GM23248 (cell line): ENCODE measurements around the gene BDNF. TPM values are rescaled to one million over a fixed set of nuclear protein-coding genes. Genes with fewer than 3 reads are reported as not detected.

ENCODE experiments used
- DNase-seq: peaks from one replicate; pipeline ENCODE4 v3.0.0-alpha.2; 2015
- H2AFZ ChIP-seq: fragments of 200-600 bp; sonication (generic); 2 replicates; pipeline ENCODE4 v1.6.1; 2016; ENCODE audit warnings: antibody characterized with exemption
- H3F3A ChIP-seq: fragments of 200-600 bp; sonication (generic); 2 replicates; pipeline ENCODE4 v1.6.1; 2016; ENCODE audit warnings: mild to moderate bottlenecking, antibody characterized with exemption, mixed run types; ENCODE audit not compliant: insufficient read depth
- H3K27ac ChIP-seq: fragments of 200-600 bp; sonication (generic); 2 replicates; pipeline ENCODE4 v1.5.1; 2016; ENCODE audit warnings: mild to moderate bottlenecking
- H3K27me3 ChIP-seq: fragments of 200-600 bp; sonication (generic); replicated peaks from 2 replicates; pipeline ENCODE4 v1.6.1; 2016; ENCODE audit warnings: mild to moderate bottlenecking; ENCODE audit not compliant: insufficient read depth
- H3K36me3 ChIP-seq: fragments of 200-600 bp; sonication (generic); 2 replicates; pipeline ENCODE4 v1.6.1; 2016; ENCODE audit warnings: low read depth, mild to moderate bottlenecking
- H3K4me1 ChIP-seq: fragments of 200-600 bp; sonication (generic); 2 replicates; pipeline ENCODE4 v1.6.1; 2016; ENCODE audit warnings: mild to moderate bottlenecking; ENCODE audit not compliant: insufficient read depth
- H3K4me2 ChIP-seq: fragments of 200-600 bp; sonication (generic); one replicate; pipeline ENCODE4 v1.6.1; 2016; ENCODE audit warnings: mild to moderate bottlenecking; ENCODE audit not compliant: unreplicated experiment
- H3K4me3 ChIP-seq: fragments of 200-600 bp; sonication (generic); 2 replicates; pipeline ENCODE4 v1.5.1; 2016; ENCODE audit warnings: mild to moderate bottlenecking
- H3K79me2 ChIP-seq: fragments of 200-600 bp; sonication (generic); 2 replicates; pipeline ENCODE4 v1.6.1; 2016; ENCODE audit warnings: mild to moderate bottlenecking; ENCODE audit not compliant: insufficient read depth
- H3K9ac ChIP-seq: fragments of 200-600 bp; sonication (generic); 2 replicates; pipeline ENCODE4 v1.6.1; 2016; ENCODE audit warnings: mild to moderate bottlenecking
- H3K9me2 ChIP-seq: fragments of 200-600 bp; sonication (generic); 2 replicates; pipeline ENCODE4 v1.6.1; 2016; ENCODE audit warnings: mixed run types, mild to moderate bottlenecking, moderate library complexity; ENCODE audit not compliant: insufficient read depth
- H3K9me3 ChIP-seq: fragments of 200-600 bp; sonication (generic); one replicate; pipeline ENCODE4 v1.6.1; 2017; ENCODE audit warnings: low read depth
- H4K20me1 ChIP-seq: fragments of 200-600 bp; sonication (generic); 2 replicates; pipeline ENCODE4 v1.6.0; 2016; ENCODE audit not compliant: insufficient read depth
- EZH2 ChIP-seq: fragments of 200-600 bp; sonication (generic); IDR thresholded peaks from 2 replicates; pipeline ENCODE4 v1.6.1; 2018; ENCODE audit warnings: antibody characterized with exemption, mild to moderate bottlenecking; ENCODE audit not compliant: insufficient read depth, poor library complexity, severe bottlenecking
- EZH2phosphoT487 ChIP-seq: fragments of 200-600 bp; sonication (generic); IDR thresholded peaks from 2 replicates; pipeline ENCODE4 v1.6.1; 2018; ENCODE audit warnings: antibody characterized with exemption, moderate library complexity, mild to moderate bottlenecking, low read depth; ENCODE audit not compliant: insufficient read depth
- WGBS, 2 experiments: methylation state at CpG; one replicate each; pipeline ENCODE4 v1.1.6; 2015 to 2017; ENCODE audit warnings: low lambda C conversion rate in 2 of 2, low coverage in 1 of 2; ENCODE audit errors: missing lambda C conversion rate in 2 of 2; 5-methylcytosine and 5-hydroxymethylcytosine counted together
- in situ Hi-C: fragments of 300-500 bp; cut with MboI; formaldehyde crosslinking; loops from 2 replicates; pipeline ENCODE4 v1.15.0; 2020
- polyA plus RNA-seq: library from polyadenylated mRNA; unstranded; fragments of >200 nt; fragmentation: Nextera tagmentation; extraction: Ambion mirVana; gene quantifications from 2 replicates; pipeline ENCODE4 v1.2.1, GENCODE V29; 2016
- total RNA-seq: library from RNA; depleted of rRNA; stranded (reverse); fragments of >200 nt; shearing (Covaris generic); gene quantifications from 2 replicates; pipeline ENCODE4 v1.2.3, GENCODE V29; 2014

BDNF gene
- total and polyA plus RNA-seq, 2 experiments from 2014 or later, result 58.1 to 63.6 TPM

DNA sequence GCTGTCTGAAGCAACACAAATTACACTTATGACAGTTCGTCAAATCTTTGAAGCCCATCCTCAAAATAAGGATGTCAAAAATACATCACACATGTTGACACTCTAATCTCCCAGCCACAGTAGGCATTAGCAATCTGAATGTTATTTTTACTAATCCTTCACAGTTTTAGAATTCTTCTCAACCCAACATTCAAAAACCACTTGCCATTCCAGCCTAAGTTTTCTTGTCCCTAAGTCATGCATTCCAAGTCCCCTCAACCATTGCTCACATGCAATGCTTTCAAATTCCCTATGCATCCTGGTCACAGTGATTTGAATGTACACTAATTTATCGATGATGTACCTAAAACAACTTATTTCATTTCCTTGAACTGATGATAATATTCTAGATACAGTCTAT lies 7.5 kb downstream of the BDNF start:
- peaks cover 32% of the 10 kb centered on the region; the same call in 1 of the 2 replicates for H4K20me1 ChIP-seq
- in situ Hi-C loops, result loop anchor here (10.0 kb wide), 1 partner anchor 1642 kb away; no protein-coding TSS in a partner anchor
- H3K36me3 ChIP-seq, result peaks cover 11% of the 10 kb centered on the region

DNA sequence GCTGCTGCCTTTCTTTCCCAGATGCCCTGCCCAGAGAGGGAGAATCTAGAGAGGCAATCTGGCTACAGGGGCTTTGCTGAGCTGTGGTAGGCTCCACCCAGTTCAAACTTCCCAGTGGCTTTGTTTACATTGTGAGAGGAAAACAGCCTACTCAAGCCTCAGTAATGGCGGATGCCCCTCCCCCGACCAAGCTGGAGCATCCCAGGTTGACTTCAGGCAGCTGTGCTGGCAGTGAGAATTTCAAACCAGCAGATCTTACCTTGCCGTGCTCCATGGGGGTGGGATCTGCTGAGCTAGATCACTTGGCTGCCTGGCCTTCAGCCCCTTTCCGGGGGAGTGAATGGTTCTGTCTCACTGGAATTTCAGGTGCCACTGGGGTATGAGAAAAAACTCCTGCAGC lies 12.2 kb downstream of the BDNF start:
- in situ Hi-C loops, result no loop called here
- H3K36me3 ChIP-seq, result peaks cover 7% of the 10 kb centered on the region

More for the DNA sequence above, 7.5 kb downstream of the BDNF start:
- H3K79me2 ChIP-seq, result peaks cover 100% of the 10 kb centered on the region
- WGBS, 2 experiments, result 91 to 93% methylated on average over 2 of the region's 2 CpGs
- H3K27ac ChIP-seq, result 0 out of 2 replicates have a peak overlapping the region, but pooled peaks have one; percentile 1
- peaks cover 72% of the 10 kb centered on the region for H3F3A ChIP-seq
- no peaks in the 10 kb centered on the region for H3K27me3 ChIP-seq
- no peak overlapping the region for H3K4me2 ChIP-seq
- H3K9me2 ChIP-seq, result no peaks in the 10 kb centered on the region
- H3K9ac ChIP-seq, result no peak overlapping the region
- peaks cover 55% of the 10 kb centered on the region for H3K4me1 ChIP-seq
- TF ChIP-seq EZH2phosphoT487, result no peak
- DNase-seq, result no peak
- H3K4me3 ChIP-seq, result no peak overlapping the region
- H2AFZ ChIP-seq, result no peak overlapping the region
- H3K9me3 ChIP-seq, result no peaks in the 10 kb centered on the region

DNA sequence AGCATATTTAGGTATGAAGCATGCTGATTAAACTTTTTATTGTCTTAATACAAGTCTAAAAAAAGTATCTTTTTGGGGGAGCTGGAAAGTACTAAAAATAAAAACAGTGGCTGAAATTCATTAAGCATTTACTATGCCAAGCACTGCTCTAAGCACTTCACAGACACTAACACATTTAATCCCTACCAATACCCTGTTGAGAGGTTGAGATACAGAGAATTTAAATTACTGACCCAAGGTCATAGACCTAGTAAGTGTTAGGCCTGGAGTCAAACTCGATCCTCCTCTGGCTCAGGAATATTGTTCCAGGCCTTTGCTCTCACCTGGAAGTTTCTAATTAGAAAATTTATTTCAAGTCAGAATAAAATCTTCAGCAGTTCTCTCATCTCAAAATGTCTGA lies 18.6 kb downstream of the BDNF start:
- H3K27ac ChIP-seq, result no peak overlapping the region
- WGBS, 2 experiments, result 38 to 43% methylated on average over 1 of the region's 1 CpG
- no peak overlapping the region for H3K9ac ChIP-seq
- H3K9me2 ChIP-seq, result no peaks in the 10 kb centered on the region
- no peak overlapping the region for H3K4me3 ChIP-seq
- no peak for DNase-seq
- H3K27me3 ChIP-seq, result no peaks in the 10 kb centered on the region
- H3K9me3 ChIP-seq, result no peaks in the 10 kb centered on the region
- peaks cover 67% of the 10 kb centered on the region for H3F3A ChIP-seq
- peaks cover 24% of the 10 kb centered on the region; the same call in 1 of the 2 replicates for H3K4me1 ChIP-seq
- H4K20me1 ChIP-seq, result peaks cover 16% of the 10 kb centered on the region
- no peak overlapping the region for H3K4me2 ChIP-seq
- in situ Hi-C loops, result no loop called here
- H3K36me3 ChIP-seq, result peaks cover 3% of the 10 kb centered on the region; the same call in 1 of the 2 replicates
- peaks cover 97% of the 10 kb centered on the region for H3K79me2 ChIP-seq
- no peak for TF ChIP-seq EZH2
- H2AFZ ChIP-seq, result no peak overlapping the region

More for the DNA sequence above, 12.2 kb downstream of the BDNF start:
- 78 to 83% methylated on average over 4 of the region's 4 CpGs for WGBS, 2 experiments
- no peak overlapping the region for H2AFZ ChIP-seq
- H3K4me1 ChIP-seq, result peaks cover 13% of the 10 kb centered on the region
- peaks cover 100% of the 10 kb centered on the region for H3K79me2 ChIP-seq
- no peaks in the 10 kb centered on the region for H3K9me3 ChIP-seq
- DNase-seq, result no peak
- H3K27ac ChIP-seq, result no peak overlapping the region
- no peak overlapping the region for H3K4me3 ChIP-seq
- H4K20me1 ChIP-seq, result peaks cover 23% of the 10 kb centered on the region; the same call in 1 of the 2 replicates
- peaks cover 46% of the 10 kb centered on the region for H3F3A ChIP-seq
- no peak overlapping the region for H3K9ac ChIP-seq
- no peaks in the 10 kb centered on the region for H3K9me2 ChIP-seq
- H3K4me2 ChIP-seq, result no peak overlapping the region
- no peaks in the 10 kb centered on the region for H3K27me3 ChIP-seq
- no peak for TF ChIP-seq EZH2
- TF ChIP-seq EZH2phosphoT487, result no peak

DNA sequence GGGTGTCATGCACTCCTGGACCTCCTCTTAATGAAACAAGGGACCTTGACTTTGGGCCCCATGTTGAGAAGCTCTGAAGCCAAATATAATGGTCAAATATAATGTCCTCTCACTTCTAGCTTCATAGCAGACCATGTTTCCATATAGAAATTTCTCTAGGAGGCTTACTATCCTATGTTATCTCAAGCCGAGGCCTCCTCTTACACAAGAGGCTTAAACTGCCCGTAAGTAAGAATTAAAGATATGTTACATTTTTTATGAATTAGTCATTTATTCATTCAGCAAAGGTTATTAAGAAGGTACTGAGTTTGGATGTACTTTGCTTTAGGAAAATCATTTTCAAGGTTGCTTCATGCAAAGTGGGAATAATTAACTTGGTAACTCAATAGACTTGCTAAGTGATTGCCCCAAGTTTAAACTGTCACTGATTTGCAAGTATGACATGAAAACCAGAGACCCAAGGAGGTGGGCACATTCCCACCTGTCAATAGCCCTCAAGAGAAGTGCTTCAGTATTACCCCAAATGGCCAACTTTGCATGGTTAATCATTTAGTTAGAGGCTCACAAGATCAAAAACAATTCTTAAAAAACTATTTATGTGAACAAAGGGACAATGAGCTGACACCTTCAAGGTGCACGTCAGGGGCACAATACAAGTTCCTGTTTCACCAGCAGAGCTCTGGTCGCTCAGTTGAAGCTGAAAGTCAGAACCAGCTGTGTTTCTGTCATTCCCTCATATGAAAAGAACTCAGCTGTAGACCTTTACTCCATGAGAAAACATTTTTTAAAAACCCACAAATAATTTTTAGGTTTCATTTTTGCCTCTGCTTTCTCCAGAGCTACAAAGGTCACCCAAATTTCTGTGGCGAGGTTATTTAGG lies 20.9 kb downstream of the BDNF start:
- WGBS, 2 experiments, result 72 to 76% methylated on average over 5 of the region's 5 CpGs
- Histone ChIP-seq H4K20me1 (peaks cover 31% of the 10 kb centered on the region), H3F3A (peaks cover 78% of the 10 kb centered on the region), H3K27ac (no peak overlapping the region), H3K4me3 (no peak overlapping the region), H3K9me2 (no peaks in the 10 kb centered on the region), H3K9me3 (no peaks in the 10 kb centered on the region), H3K27me3 (no peaks in the 10 kb centered on the region), H3K36me3 (peaks cover 10% of the 10 kb centered on the region; the same call in 1 of the 2 replicates), H3K79me2 (peaks cover 97% of the 10 kb centered on the region), H3K4me2 (no peak overlapping the region), H3K9ac (no peak overlapping the region), H2AFZ (no peak overlapping the region), H3K4me1 (peaks cover 36% of the 10 kb centered on the region)
- no peak for DNase-seq
- TF ChIP-seq EZH2, result no peak
- no peak for TF ChIP-seq EZH2phosphoT487
- in situ Hi-C loops, result no loop called here
